PC-3 (cell line): ENCODE results near the gene SEMA4F. TPM values are rescaled to one million over a fixed set of nuclear protein-coding genes. Genes with fewer than 3 reads are reported as not detected.

ENCODE experiments used
- ATAC-seq: fragments of 200-7000 bp; cut with Tn5 transposase; 2 replicates; pipeline ENCODE4 v1.9.1; 2020; ENCODE audit warnings: mild to moderate bottlenecking, moderate library complexity
- BruUV-seq: library from RNA; stranded (reverse); fragments of 400-500 nt; replicated peaks from 2 replicates; lab custom pipeline; 2021; lab: Mats Ljungman, UMichigan
- CTCF ChIA-PET: fragments of 300-600 bp; sonication (Branson Sonifier 250); formaldehyde crosslinking; loops from one replicate; lab custom pipeline; 2022; ENCODE audit warnings: antibody characterized with exemption; lab: Charles Lee
- POLR2A ChIA-PET: fragments of 300-600 bp; sonication (Branson Sonifier 250); formaldehyde crosslinking; loops from one replicate; lab custom pipeline; 2022; ENCODE audit warnings: antibody characterized with exemption; ENCODE audit not compliant: unreplicated experiment; lab: Charles Lee
- DNase-seq: peaks from one replicate; pipeline ENCODE4 v3.0.0-alpha.2; 2015
- H2AFZ ChIP-seq: fragments of 300-600 bp; sonication (generic); 2 replicates; pipeline ENCODE4 v1.6.0; 2016; ENCODE audit warnings: antibody characterized with exemption, low read length
- H3F3A ChIP-seq: fragments of 300-600 bp; sonication (generic); one replicate; pipeline ENCODE4 v1.6.0; 2017; ENCODE audit warnings: antibody characterized with exemption, low read length, control low read depth, mild to moderate bottlenecking; ENCODE audit not compliant: unreplicated experiment
- H3K27ac ChIP-seq: fragments of 300-600 bp; sonication (generic); 2 replicates; pipeline ENCODE4 v1.5.1; 2016; ENCODE audit warnings: mild to moderate bottlenecking, low read length
- H3K27me3 ChIP-seq: fragments of 300-600 bp; sonication (generic); 2 replicates; pipeline ENCODE4 v1.6.1; 2016; ENCODE audit warnings: low read length, mixed read lengths
- H3K36me3 ChIP-seq: fragments of 300-600 bp; sonication (generic); 2 replicates; pipeline ENCODE4 v1.6.1; 2016; ENCODE audit warnings: low read depth, mixed run types, low read length, mixed read lengths
- H3K4me1 ChIP-seq: fragments of 300-600 bp; sonication (generic); 2 replicates; pipeline ENCODE4 v1.5.1; 2016; ENCODE audit warnings: low read length; ENCODE audit not compliant: insufficient read depth
- H3K4me2 ChIP-seq: fragments of 300-600 bp; sonication (generic); 2 replicates; pipeline ENCODE4 v1.6.0; 2016; ENCODE audit warnings: low read length
- H3K4me3 ChIP-seq: fragments of 300-600 bp; sonication (generic); 2 replicates; pipeline ENCODE4 v1.5.1; 2016; ENCODE audit warnings: mild to moderate bottlenecking, low read length, mixed read lengths
- H3K79me2 ChIP-seq: fragments of 300-600 bp; sonication (generic); 2 replicates; pipeline ENCODE4 v1.6.1; 2017; ENCODE audit warnings: low read length, mixed read lengths
- H3K9ac ChIP-seq: fragments of 300-600 bp; sonication (generic); 2 replicates; pipeline ENCODE4 v1.6.0; 2016; ENCODE audit warnings: mild to moderate bottlenecking, low read length
- H3K9me2 ChIP-seq: fragments of 300-600 bp; sonication (generic); replicated peaks from 2 replicates; pipeline ENCODE4 v1.6.1; 2016; ENCODE audit warnings: mixed run types, low read length, mixed read lengths
- H3K9me3 ChIP-seq: fragments of 300-600 bp; sonication (generic); 2 replicates; pipeline ENCODE4 v1.6.1; 2016; ENCODE audit warnings: low read length, mixed read lengths
- H4K20me1 ChIP-seq: fragments of 300-600 bp; sonication (generic); 2 replicates; pipeline ENCODE4 v1.6.1; 2016; ENCODE audit warnings: low read length, mixed read lengths
- EZH2 ChIP-seq: fragments of 300-600 bp; sonication (generic); IDR thresholded peaks from one replicate; pipeline ENCODE4 v1.6.1; 2017; ENCODE audit warnings: antibody characterized with exemption, mild to moderate bottlenecking, low read length; ENCODE audit not compliant: unreplicated experiment
- EZH2phosphoT487 ChIP-seq: fragments of 300-600 bp; sonication (generic); IDR thresholded peaks from 2 replicates; pipeline ENCODE4 v1.6.1; 2018; ENCODE audit warnings: mild to moderate bottlenecking, antibody characterized with exemption, low read length, borderline replicate concordance
- intact Hi-C: fragments of 100-400 bp; cut with micrococcal nuclease; formaldehyde crosslinking; loops from 2 replicates; pipeline ENCODE4 v1.9.0; 2023
- total RNA-seq: library from RNA; depleted of rRNA; stranded (reverse); fragments of >200 nt; gene quantifications from 2 replicates; pipeline ENCODE4 v1.2.3, GENCODE V29; 2014
- TF ChIP-seq, protein P1 (sequence below): fragments of 300-600 bp; sonication (generic); conservative IDR thresholded peaks from 2 replicates; pipeline ENCODE4 v1.5.1; 2017; ENCODE audit warnings: antibody characterized with exemption, low read depth, mild to moderate bottlenecking, low read length

SEMA4F gene
- total RNA-seq, 1 experiment from 2014 or later: 13.9 TPM

DNA sequence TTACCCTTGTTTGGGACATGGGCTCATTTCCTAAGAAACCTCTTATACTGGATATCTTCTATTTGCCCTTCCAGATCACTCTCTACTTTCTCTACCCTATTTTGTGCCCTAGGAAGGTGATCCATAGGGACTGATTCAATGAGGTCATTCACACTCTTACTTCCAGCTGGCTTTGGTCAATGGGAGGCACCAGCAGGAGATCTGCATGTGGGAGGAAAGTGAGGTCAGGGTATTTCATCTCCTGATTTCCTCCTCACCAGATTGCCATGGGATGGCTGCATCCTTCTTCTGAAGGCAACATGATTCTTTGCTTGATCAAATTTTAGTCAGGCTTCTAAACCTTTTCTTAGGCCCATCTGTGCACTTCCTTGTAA lies 21.1 kb upstream of the SEMA4F start:
- no peak overlapping the region for H3K4me2 ChIP-seq
- no peak overlapping the region for H3K27ac ChIP-seq

DNA sequence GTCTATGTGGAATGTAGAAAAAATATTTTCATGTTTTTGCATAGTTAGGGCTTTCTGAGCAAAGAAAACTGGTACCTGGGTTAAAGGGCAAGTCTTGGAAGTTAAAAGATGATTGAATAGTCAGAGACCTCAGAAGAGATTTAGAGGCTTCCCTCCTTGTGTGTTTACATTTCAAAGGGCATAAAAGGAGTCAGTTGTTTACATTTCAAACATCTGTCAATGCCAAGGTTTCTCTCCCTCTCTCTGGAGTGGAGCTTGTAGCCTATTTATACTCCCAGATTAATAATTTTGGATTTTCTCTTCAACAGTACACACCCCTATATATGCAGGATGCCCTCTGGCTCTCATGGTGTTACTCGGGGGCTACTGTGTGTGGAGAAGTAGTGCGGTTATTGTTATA lies 14.5 kb upstream of the SEMA4F start:
- no peak overlapping the region for H2AFZ ChIP-seq
- H3K4me1 ChIP-seq: no peaks in the 10 kb centered on the region
- H3K36me3 ChIP-seq: no peaks in the 10 kb centered on the region
- CTCF ChIA-PET: interaction anchor here (0.6 kb wide), 1 partner anchor 73 kb away, joined by 3 read pairs; no protein-coding TSS in a partner anchor
- no peaks in the 10 kb centered on the region for H3K79me2 ChIP-seq
- no peaks in the 10 kb centered on the region for H3K9me3 ChIP-seq
- POLR2A ChIA-PET: no interaction called here
- no peaks in the 10 kb centered on the region for H3F3A ChIP-seq
- intact Hi-C loops: no loop called here
- peak; percentile 33; the same call in 1 of the 2 replicates for ATAC-seq
- DNase-seq: no peak
- H3K27me3 ChIP-seq: 0 out of 2 replicates have a peak, but pooled peaks cover 9% of the 10 kb centered on the region
- no peaks in the 10 kb centered on the region for H3K9me2 ChIP-seq
- no peak overlapping the region for H3K9ac ChIP-seq
- no TSS peak for BruUV-seq
- H4K20me1 ChIP-seq: no peaks in the 10 kb centered on the region
- no peak overlapping the region for H3K4me3 ChIP-seq
- H3K27ac ChIP-seq: no peak overlapping the region
- TF ChIP-seq, protein P1, sequence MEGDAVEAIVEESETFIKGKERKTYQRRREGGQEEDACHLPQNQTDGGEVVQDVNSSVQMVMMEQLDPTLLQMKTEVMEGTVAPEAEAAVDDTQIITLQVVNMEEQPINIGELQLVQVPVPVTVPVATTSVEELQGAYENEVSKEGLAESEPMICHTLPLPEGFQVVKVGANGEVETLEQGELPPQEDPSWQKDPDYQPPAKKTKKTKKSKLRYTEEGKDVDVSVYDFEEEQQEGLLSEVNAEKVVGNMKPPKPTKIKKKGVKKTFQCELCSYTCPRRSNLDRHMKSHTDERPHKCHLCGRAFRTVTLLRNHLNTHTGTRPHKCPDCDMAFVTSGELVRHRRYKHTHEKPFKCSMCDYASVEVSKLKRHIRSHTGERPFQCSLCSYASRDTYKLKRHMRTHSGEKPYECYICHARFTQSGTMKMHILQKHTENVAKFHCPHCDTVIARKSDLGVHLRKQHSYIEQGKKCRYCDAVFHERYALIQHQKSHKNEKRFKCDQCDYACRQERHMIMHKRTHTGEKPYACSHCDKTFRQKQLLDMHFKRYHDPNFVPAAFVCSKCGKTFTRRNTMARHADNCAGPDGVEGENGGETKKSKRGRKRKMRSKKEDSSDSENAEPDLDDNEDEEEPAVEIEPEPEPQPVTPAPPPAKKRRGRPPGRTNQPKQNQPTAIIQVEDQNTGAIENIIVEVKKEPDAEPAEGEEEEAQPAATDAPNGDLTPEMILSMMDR: no peak
- TF ChIP-seq EZH2phosphoT487 (no peak), EZH2 (no peak)
- no peak overlapping the region for H3K4me2 ChIP-seq

More for the DNA sequence above, 21.1 kb upstream of the SEMA4F start:
- no peak overlapping the region for H3K4me3 ChIP-seq
- intact Hi-C loops: no loop called here
- H2AFZ ChIP-seq: no peak overlapping the region
- H3K9ac ChIP-seq: no peak overlapping the region
- ATAC-seq: no peak
- H3K9me2 ChIP-seq: no peaks in the 10 kb centered on the region
- no peak for DNase-seq
- TF ChIP-seq EZH2phosphoT487 (no peak), EZH2 (no peak)
- TF ChIP-seq, protein P1: no peak
- H3K9me3 ChIP-seq: no peaks in the 10 kb centered on the region
- POLR2A ChIA-PET: no interaction called here
- H3K4me1 ChIP-seq: 0 out of 2 replicates have a peak, but pooled peaks cover 3% of the 10 kb centered on the region
- CTCF ChIA-PET: no interaction called here
- 0 out of 2 replicates have a peak, but pooled peaks cover 9% of the 10 kb centered on the region for H3K27me3 ChIP-seq
- no peaks in the 10 kb centered on the region for H4K20me1 ChIP-seq
- BruUV-seq: no TSS peak
- H3K79me2 ChIP-seq: no peaks in the 10 kb centered on the region
- no peaks in the 10 kb centered on the region for H3K36me3 ChIP-seq
- no peaks in the 10 kb centered on the region for H3F3A ChIP-seq

DNA sequence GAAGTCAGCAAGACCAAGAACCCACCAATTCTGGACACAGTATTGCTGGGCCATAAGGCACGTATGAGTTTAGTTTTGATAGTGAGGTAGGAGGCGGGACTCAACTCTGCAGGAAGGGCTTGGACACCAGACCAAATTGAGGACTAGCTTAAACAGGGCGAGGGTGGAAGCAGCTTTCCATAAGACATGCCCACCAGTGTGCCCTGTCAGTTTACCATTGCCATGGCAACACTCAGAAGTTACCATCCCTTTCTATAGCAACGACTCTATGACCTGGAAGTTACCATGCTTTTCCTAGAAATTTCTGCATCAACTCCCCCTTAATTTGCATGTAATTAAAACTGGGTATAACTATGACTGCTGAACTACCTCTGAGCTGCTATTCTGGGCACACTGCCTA lies 8.7 kb upstream of the SEMA4F start:
- ChIA-PET POLR2A (no interaction called here), CTCF (no interaction called here)
- Histone ChIP-seq H3K9me2 (no peaks in the 10 kb centered on the region), H3K4me3 (no peak overlapping the region), H3K36me3 (no peaks in the 10 kb centered on the region), H3K9me3 (no peaks in the 10 kb centered on the region), H3K4me2 (no peak overlapping the region), H4K20me1 (no peaks in the 10 kb centered on the region), H3F3A (no peaks in the 10 kb centered on the region), H3K27ac (no peak overlapping the region), H3K79me2 (no peaks in the 10 kb centered on the region), H3K9ac (no peak overlapping the region), H3K4me1 (no peaks in the 10 kb centered on the region), H2AFZ (no peak overlapping the region), H3K27me3 (no peaks in the 10 kb centered on the region)
- TF ChIP-seq, protein P1: no peak
- no peak for TF ChIP-seq EZH2
- TF ChIP-seq EZH2phosphoT487: no peak
- DNase-seq (no peak), ATAC-seq (no peak)
- intact Hi-C loops: no loop called here
- BruUV-seq: no TSS peak
